Heart left ventricle (tissue), 13 donors: ENCODE results near the gene ENTPD7.

ENCODE experiments used
- POLR2A ChIP-seq, 2 donors: fragments of 450-650 bp; IDR thresholded peaks; one replicate each; pipeline ENCODE4 v1.6.1; 2017; ENCODE audit warnings: antibody characterized with exemption in 2 of 2, mild to moderate bottlenecking in 2 of 2, moderate library complexity in 2 of 2
- TF ChIP-seq, protein P1 (sequence below), 12 donors: fragments of 200-600 bp; sonication (generic) in 4 of 12; IDR thresholded peaks; one replicate each; pipeline versions ENCODE4 v1.5.0 to v1.8.0; 2018 to 2022; ENCODE audit warnings: antibody characterized with exemption in 12 of 12, mild to moderate bottlenecking in 5 of 12
- donor health status: ischemic (EF 13 %, LVEDD 7.1; RV severe dilation, severe dysfunction).
- donor health status: DM: no; HTN: yes; CAD: no.
- donor health status: DM: no; HTN: no; CAD: no.
- donor health status: ischemic (EF 25% LVEDD 6.9; RV normal size, moderate dysfunction).
- donor health status: ischemic (EF 25% LVEDD 5.7; RV mildly dilated, moderate dysfunction).
- donor health status: ischemic (EF 35%, LVEDD 5.7; RV mildly dilated, moderate dysfunction).
- donor health status: nonischemic (EF 11% LVEDD 7.7; RV severe dilation, severe dysfunction).
- donor health status: DM: yes; HTN: yes; CAD: no.
- donor health status: PGD.
- donor health status: ischemic (EF 29% LVEDD 5.4; RV normal size, mild dysfunction).
- donor health status: nonischemic (EF 23%, LVEDD 6.1; RV moderate dilation, normal function).

- TF ChIP-seq, protein P1, sequence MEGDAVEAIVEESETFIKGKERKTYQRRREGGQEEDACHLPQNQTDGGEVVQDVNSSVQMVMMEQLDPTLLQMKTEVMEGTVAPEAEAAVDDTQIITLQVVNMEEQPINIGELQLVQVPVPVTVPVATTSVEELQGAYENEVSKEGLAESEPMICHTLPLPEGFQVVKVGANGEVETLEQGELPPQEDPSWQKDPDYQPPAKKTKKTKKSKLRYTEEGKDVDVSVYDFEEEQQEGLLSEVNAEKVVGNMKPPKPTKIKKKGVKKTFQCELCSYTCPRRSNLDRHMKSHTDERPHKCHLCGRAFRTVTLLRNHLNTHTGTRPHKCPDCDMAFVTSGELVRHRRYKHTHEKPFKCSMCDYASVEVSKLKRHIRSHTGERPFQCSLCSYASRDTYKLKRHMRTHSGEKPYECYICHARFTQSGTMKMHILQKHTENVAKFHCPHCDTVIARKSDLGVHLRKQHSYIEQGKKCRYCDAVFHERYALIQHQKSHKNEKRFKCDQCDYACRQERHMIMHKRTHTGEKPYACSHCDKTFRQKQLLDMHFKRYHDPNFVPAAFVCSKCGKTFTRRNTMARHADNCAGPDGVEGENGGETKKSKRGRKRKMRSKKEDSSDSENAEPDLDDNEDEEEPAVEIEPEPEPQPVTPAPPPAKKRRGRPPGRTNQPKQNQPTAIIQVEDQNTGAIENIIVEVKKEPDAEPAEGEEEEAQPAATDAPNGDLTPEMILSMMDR (IDR thresholded peaks at IDR 0.05) = peak; percentile 71 to 90 (median 81)
- TF ChIP-seq POLR2A (IDR thresholded peaks at IDR 0.05) = no peak
These were observed 47.0 kb upstream of the ENTPD7 start for GRCh38 chr10:99612167-99612831.
